Measurements from ENCODE around the gene RASAL1. TPM values are rescaled to one million over a fixed set of nuclear protein-coding genes. Genes with fewer than 3 reads are reported as not detected.

The RASAL1 gene
- total and polyA plus RNA-seq, 2 experiments from 2014 or later = not detected

DNA sequence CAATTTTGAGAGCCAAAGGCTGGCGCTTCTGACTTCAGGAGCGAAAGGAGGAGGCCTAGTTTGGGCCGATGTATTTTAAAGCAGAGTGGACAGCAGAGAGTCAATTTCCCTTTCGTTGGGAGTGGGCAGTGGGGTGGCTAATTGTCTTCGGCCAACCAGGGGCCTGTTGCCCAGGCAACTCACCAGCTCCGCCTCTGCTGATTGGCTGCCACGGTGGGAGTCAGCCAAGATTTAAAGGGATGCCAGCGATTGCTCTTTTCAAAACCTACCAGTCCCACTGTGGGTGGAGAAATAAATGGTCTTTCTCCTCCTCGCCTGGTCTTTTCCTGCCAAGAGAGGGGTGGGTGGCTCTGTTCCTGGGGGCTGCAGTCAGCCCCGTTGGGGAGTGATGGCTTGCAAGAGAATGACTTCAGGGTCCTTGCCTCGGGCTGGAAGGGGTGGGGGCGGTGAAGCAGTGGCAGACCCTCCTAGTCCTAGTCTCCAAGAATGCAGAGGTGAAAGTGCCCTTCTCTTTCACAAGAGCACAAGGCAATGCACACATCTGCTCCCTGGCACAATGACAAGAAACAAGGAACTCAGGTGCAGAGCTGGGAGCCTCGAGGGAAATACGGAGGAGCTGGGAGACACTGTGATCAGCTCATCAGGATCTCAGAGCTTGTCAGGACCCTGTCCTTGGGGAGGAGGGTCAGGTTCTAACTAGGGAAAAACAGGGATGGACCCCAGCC lies 37.7 kb downstream of the RASAL1 start:
- Histone ChIP-seq H3F3A (ENCODE audit: insufficient read depth) (no peaks in the 10 kb centered on the region), H4K20me1 (ENCODE audit: insufficient read depth) (no peaks in the 10 kb centered on the region), H3K4me2 (ENCODE audit: unreplicated experiment) (no peak overlapping the region), H3K4me1 (ENCODE audit: insufficient read depth) (no peaks in the 10 kb centered on the region), H3K4me3 (no peak overlapping the region), H3K9ac (no peak overlapping the region), H3K36me3 (ENCODE audit: low read depth) (no peaks in the 10 kb centered on the region), H3K27me3 (replicated peaks; ENCODE audit: insufficient read depth) (no peaks in the 10 kb centered on the region), H3K79me2 (ENCODE audit: insufficient read depth) (no peaks in the 10 kb centered on the region), H3K9me2 (ENCODE audit: insufficient read depth) (no peaks in the 10 kb centered on the region), H2AFZ (no peak overlapping the region), H3K9me3 (ENCODE audit: low read depth) (no peaks in the 10 kb centered on the region), H3K27ac (no peak overlapping the region)
- peak; percentile 15 for DNase-seq
- WGBS, 2 experiments (ENCODE audit: low coverage in 1 of 2, low lambda C conversion rate in 2 of 2, missing lambda C conversion rate in 2 of 2) = 18 to 19% methylated on average over 14 of the region's 14 CpGs
- TF ChIP-seq EZH2phosphoT487 (IDR thresholded peaks at IDR 0.05; ENCODE audit: insufficient read depth, low read depth) (no peak), EZH2 (IDR thresholded peaks at IDR 0.05; ENCODE audit: insufficient read depth, poor library complexity, severe bottlenecking) (no peak)
- in situ Hi-C loops (cut with MboI) = no loop called here

DNA sequence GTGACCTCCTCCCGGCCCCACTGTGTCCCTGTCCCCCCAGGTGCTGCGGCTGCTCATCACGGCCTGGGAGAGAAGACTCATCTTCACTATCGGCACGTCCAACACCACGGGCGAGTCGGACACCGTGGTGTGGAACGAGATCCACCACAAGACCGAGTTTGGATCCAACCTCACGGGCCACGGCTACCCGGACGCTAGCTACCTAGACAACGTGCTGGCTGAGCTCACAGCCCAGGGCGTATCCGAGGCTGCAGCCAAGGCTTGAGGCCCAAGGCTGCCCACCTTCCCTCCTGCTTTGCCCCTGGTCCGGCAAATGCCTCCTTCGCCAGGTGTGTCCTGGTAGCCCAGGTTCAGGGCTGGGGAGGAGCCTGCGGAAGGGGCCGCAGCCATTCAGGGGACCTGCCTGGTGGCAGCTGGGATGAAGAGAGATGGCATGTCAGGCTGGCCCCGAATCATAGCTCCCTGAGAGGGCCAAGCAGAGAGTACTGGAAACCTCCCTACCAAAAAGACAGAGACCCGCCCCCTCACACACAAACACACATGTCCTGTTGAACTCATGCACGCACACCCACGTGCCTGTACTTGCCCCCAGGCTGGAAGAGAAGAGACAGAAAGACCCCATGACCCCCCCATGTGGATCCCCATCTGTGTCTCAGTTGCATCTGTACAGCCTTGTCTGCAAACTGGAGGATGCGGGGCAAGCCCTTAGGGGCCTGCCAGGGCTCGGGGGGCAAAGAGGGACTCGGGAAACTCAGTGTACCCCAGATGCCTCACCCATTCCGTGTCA lies 38.7 kb downstream of the RASAL1 start:
- in situ Hi-C loops (cut with MboI) = no loop called here
- no peak for DNase-seq
- WGBS, 2 experiments (ENCODE audit: low coverage in 1 of 2, low lambda C conversion rate in 2 of 2, missing lambda C conversion rate in 2 of 2) = 62% methylated on average over 28 to 30 of the region's 30 CpGs

DNA sequence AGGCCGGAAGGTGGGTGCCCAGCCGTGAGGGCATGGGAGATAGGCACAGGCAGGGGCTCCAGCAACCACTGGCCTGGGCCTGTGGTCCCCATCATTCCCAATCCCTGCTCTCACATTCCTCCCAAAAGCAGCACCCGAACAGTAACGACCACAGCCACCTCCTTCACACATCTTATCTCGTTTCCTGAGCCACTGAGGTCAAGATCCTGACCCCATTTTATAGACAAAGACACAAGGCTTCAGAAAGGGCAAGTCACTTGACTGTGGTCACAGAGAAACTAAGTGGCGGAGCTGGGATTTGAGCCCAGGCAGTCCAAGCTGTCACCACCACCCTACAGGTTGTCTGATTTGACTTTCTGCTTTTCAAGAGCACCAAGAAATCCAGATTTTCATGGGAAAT lies 40.2 kb downstream of the RASAL1 start:
- no peak overlapping the region for H3K4me2 ChIP-seq (ENCODE audit: unreplicated experiment)
- peaks cover 14% of the 10 kb centered on the region for H3K27me3 ChIP-seq (replicated peaks; ENCODE audit: insufficient read depth)
- H3K4me3 ChIP-seq = no peak overlapping the region
- no peak overlapping the region for H3K27ac ChIP-seq
- H2AFZ ChIP-seq = no peak overlapping the region
- no peaks in the 10 kb centered on the region for H3K9me2 ChIP-seq (ENCODE audit: insufficient read depth)
- WGBS, 2 experiments (ENCODE audit: low coverage in 1 of 2, low lambda C conversion rate in 2 of 2, missing lambda C conversion rate in 2 of 2) = 43% methylated on average over 6 of the region's 6 CpGs
- TF ChIP-seq EZH2phosphoT487 (IDR thresholded peaks at IDR 0.05; ENCODE audit: insufficient read depth, low read depth) (no peak), EZH2 (IDR thresholded peaks at IDR 0.05; ENCODE audit: insufficient read depth, poor library complexity, severe bottlenecking) (no peak)
- no peak for DNase-seq
- H3K79me2 ChIP-seq (ENCODE audit: insufficient read depth) = no peaks in the 10 kb centered on the region
- H3K4me1 ChIP-seq (ENCODE audit: insufficient read depth) = no peaks in the 10 kb centered on the region
- no peaks in the 10 kb centered on the region for H4K20me1 ChIP-seq (ENCODE audit: insufficient read depth)
- H3K36me3 ChIP-seq (ENCODE audit: low read depth) = no peaks in the 10 kb centered on the region
- H3F3A ChIP-seq (ENCODE audit: insufficient read depth) = no peaks in the 10 kb centered on the region
- in situ Hi-C loops (cut with MboI) = no loop called here
- no peak overlapping the region for H3K9ac ChIP-seq
- no peaks in the 10 kb centered on the region for H3K9me3 ChIP-seq (ENCODE audit: low read depth)

More for the DNA sequence above, 38.7 kb downstream of the RASAL1 start:
- Histone ChIP-seq H3F3A (ENCODE audit: insufficient read depth) (no peaks in the 10 kb centered on the region), H2AFZ (no peak overlapping the region), H3K27me3 (replicated peaks; ENCODE audit: insufficient read depth) (peaks cover 10% of the 10 kb centered on the region), H3K4me3 (no peak overlapping the region), H3K9ac (no peak overlapping the region), H3K9me2 (ENCODE audit: insufficient read depth) (no peaks in the 10 kb centered on the region), H3K4me2 (ENCODE audit: unreplicated experiment) (no peak overlapping the region), H3K9me3 (ENCODE audit: low read depth) (no peaks in the 10 kb centered on the region), H3K4me1 (ENCODE audit: insufficient read depth) (no peaks in the 10 kb centered on the region), H3K27ac (no peak overlapping the region), H3K36me3 (ENCODE audit: low read depth) (no peaks in the 10 kb centered on the region), H4K20me1 (ENCODE audit: insufficient read depth) (no peaks in the 10 kb centered on the region), H3K79me2 (ENCODE audit: insufficient read depth) (no peaks in the 10 kb centered on the region)
- TF ChIP-seq EZH2phosphoT487 (IDR thresholded peaks at IDR 0.05; ENCODE audit: insufficient read depth, low read depth) (no peak), EZH2 (IDR thresholded peaks at IDR 0.05; ENCODE audit: insufficient read depth, poor library complexity, severe bottlenecking) (no peak)

DNA sequence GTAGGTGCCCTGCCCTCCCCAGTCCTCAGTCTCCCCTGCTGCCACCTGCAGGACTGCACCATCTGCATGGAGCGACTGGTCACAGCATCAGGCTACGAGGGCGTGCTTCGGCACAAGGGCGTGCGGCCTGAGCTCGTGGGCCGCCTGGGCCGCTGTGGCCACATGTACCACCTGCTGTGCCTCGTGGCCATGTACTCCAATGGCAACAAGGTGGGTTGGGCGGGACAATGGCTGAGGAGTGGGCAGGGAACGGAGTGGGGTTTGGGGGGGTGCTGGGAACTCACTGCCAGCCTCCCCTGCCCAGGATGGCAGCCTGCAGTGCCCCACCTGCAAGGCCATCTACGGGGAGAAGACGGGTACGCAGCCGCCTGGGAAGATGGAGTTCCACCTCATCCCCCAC lies 40.8 kb downstream of the RASAL1 start:
- no peak overlapping the region for H2AFZ ChIP-seq
- no peak for DNase-seq
- no peak for TF ChIP-seq EZH2 (IDR thresholded peaks at IDR 0.05; ENCODE audit: insufficient read depth, poor library complexity, severe bottlenecking)
- no peak overlapping the region for H3K4me3 ChIP-seq
- no peak overlapping the region for H3K9ac ChIP-seq
- no peaks in the 10 kb centered on the region for H3K9me3 ChIP-seq (ENCODE audit: low read depth)
- H3K4me1 ChIP-seq (ENCODE audit: insufficient read depth) = no peaks in the 10 kb centered on the region
- H3F3A ChIP-seq (ENCODE audit: insufficient read depth) = no peaks in the 10 kb centered on the region
- WGBS, 2 experiments (ENCODE audit: low coverage in 1 of 2, low lambda C conversion rate in 2 of 2, missing lambda C conversion rate in 2 of 2) = 81 to 92% methylated on average over 9 to 16 of the region's 16 CpGs
- no peaks in the 10 kb centered on the region for H4K20me1 ChIP-seq (ENCODE audit: insufficient read depth)
- H3K27ac ChIP-seq = no peak overlapping the region
- no peaks in the 10 kb centered on the region for H3K36me3 ChIP-seq (ENCODE audit: low read depth)
- in situ Hi-C loops (cut with MboI) = no loop called here
- no peaks in the 10 kb centered on the region for H3K9me2 ChIP-seq (ENCODE audit: insufficient read depth)
- H3K79me2 ChIP-seq (ENCODE audit: insufficient read depth) = no peaks in the 10 kb centered on the region
- no peak overlapping the region for H3K4me2 ChIP-seq (ENCODE audit: unreplicated experiment)
- H3K27me3 ChIP-seq (replicated peaks; ENCODE audit: insufficient read depth) = peaks cover 14% of the 10 kb centered on the region
